NOMO-1 treated with DMSO at 0.1 percent for 48 hours (cell line): ENCODE results near the gene CEMP1.

Experiments
- DNase-seq: peaks from one replicate; lab custom pipeline; 2025; ENCODE audit not compliant: unreplicated experiment; lab: John Stamatoyannopoulos, UW

The CEMP1 gene

GRCh38 chr16:2520784-2521531, 10.2 kb downstream of the CEMP1 start:
- peak; percentile 19 for DNase-seq

GRCh38 chr16:2520097-2520783, 11.0 kb downstream of the CEMP1 start, which contains the start of gene AMDHD2:
Gene AMDHD2, plus strand, starts transcription at chr16:2520371. Its CDS starts 88 bp downstream, at chr16:2520459.
- DNase-seq, result peak; percentile 94

GRCh38 chr16:2519711-2520080, 11.5 kb downstream of the CEMP1 start:
- no peak for DNase-seq

DNA sequence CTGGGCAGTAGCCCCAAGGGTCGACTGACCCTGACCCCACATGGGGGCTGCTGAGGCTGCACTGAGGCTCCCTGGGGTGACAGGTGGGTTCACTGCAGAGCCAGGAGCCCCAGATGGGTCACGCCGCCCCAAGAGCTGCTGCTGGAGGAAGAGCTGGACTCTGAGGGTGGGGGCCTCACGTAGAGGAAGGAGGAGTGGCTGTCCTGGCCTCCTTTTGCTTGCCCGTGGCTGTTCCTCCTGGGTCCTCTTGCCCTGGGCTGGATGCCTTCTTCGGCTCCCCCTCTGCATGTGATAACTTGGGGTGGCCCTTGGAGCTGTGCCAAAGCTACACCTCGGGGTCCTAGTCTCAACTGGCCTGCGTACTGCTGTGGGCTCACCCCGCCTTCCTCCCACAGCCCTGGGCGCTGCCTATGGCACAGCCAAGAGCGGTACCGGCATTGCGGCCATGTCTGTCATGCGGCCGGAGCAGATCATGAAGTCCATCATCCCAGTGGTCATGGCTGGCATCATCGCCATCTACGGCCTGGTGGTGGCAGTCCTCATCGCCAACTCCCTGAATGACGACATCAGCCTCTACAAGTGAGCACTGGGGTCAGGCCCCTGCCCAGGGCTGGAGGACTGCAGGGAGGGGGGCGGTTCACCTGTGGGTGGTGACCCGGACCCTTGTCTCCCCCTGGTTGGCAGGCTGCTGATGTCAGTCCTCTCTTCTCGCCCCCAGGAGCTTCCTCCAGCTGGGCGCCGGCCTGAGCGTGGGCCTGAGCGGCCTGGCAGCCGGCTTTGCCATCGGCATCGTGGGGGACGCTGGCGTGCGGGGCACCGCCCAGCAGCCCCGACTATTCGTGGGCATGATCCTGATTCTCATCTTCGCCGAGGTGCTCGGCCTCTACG, 12.1 kb downstream of the CEMP1 start:
- no peak for DNase-seq

- no peak for DNase-seq
Measured at GRCh38 chr16:2517954-2518605, 13.1 kb downstream of the CEMP1 start.

DNA sequence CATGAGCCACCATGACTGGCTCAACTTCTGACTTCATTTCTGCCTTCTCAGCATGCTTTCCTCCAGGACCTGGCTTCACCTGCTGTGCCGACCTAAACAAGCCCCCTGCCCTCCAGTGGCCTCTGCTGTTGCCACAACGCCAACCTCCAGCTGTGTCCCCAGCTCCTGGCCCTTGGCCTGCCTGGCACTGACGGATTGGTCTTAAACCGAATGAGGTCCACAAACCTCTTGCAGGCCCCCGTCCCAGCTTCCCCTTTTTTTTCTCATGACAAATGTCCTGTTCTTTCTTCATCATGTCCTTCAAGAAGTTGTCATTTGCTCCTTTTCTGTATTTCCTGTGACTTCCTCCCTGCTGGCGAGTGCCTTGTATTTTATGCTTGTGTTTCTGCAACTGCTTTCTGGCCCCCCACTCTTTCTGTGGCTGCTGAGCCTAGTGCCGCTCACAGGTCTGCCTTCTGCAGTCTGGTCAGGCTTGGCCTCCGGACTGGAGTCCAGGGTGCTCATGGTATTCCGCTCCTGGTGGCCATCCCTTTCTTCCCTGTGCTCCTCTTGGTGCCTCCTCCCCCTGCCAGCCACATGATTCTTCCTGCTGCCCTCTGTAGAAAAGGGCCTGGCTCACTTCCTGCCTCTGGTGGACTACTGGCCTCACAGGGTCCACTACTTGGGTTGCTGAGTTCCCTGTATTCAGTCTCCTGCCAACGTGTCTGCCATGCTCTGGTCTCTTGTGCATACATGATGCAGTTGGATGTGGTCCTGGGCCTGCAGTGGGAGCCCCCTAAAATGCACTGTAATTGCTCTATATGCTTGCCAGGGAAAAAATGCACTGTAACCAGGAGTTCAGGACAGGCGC, 14.6 kb downstream of the CEMP1 start:
- DNase-seq, result peak; percentile 92

- peak; percentile 60 for DNase-seq
Measured at GRCh38 chr16:2515180-2515851, 15.9 kb downstream of the CEMP1 start.

DNA sequence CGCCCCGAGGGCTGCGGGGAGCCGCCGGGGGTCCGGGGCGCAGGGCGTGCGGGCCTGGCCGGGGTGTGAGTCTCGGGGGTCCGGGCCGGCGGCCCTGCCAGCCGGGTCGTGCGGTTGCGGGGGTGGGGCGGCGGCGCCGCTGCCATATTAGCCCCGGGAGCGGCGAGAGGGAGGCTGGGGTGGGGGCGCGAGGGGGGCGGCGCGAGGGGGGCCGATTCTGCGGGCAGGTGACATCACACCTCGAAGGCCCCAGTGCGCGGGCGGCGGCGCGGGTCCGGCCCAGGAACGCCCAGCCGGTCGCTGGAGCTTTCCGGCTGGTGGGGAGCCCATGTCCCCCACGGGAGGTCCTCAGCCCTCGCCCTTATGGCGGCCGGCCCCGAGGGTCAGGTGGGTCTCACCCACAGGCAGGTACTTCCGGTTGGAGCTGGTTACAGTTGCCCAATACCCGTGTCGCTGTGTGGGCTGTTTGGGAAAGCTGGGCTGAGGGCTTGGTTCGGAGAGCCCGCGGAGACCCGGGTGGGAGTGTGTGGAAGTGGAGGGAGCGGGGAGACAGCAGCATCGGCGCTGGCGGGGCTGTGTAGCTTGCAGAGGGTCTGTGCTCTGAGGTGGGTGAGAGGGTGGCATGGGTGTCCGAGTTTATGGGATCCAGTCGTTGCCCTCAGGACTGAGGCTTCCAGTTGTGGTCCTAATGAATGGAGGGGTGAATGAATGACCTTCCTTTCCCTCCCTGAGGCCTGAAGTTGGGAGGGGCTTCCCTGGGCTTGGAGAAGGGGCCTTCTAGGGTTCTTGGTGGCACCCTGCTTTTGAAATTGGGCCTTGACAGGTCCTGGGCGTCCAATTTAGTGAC, 16.7 kb downstream of the CEMP1 start:
- DNase-seq, result peak; percentile 2

GRCh38 chr16:2513405-2514332, 17.5 kb downstream of the CEMP1 start, which contains the start of gene ATP6V0C:
Gene ATP6V0C, plus strand, starts transcription at chr16:2513952. Its CDS starts 152 bp downstream, at chr16:2514104.
- peak; percentile 81 for DNase-seq

DNA sequence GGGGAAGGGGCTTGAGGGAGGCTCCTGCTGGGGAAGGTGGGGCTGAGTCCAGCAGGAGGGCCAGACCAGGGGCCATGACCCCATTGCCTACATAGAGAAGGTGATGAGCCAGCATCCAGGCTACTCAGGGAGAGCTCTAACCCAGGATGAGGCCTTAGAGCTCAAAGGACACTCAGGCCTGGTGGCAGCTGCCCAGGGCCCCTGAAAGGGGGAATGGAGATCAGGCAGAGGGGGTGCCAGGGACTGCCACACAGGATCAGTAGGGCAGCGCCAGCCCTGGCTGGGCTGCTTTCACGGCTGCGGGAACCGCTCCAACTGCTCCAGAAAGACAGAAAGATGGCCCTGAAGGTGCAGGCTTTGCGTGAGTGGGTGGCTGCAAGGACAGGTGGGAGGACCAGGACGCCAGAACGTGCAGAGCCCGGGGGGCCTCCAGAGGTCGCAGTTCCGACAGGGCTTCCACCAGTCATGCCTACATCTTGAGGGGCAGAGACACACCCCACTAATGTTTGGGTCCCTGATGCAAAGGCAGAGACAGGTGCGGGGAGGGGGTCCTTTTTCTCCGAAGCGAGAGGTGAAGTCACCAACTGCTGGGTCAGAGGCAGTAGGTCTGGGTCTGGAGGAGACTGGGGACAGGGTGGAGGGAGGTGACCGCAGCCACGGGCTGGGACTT, 18.3 kb downstream of the CEMP1 start:
- DNase-seq, result no peak

- no peak for DNase-seq
Measured at GRCh38 chr16:2511996-2512734, 19.0 kb downstream of the CEMP1 start.

- no peak for DNase-seq
Measured at GRCh38 chr16:2511128-2511800, 19.9 kb downstream of the CEMP1 start.

DNA sequence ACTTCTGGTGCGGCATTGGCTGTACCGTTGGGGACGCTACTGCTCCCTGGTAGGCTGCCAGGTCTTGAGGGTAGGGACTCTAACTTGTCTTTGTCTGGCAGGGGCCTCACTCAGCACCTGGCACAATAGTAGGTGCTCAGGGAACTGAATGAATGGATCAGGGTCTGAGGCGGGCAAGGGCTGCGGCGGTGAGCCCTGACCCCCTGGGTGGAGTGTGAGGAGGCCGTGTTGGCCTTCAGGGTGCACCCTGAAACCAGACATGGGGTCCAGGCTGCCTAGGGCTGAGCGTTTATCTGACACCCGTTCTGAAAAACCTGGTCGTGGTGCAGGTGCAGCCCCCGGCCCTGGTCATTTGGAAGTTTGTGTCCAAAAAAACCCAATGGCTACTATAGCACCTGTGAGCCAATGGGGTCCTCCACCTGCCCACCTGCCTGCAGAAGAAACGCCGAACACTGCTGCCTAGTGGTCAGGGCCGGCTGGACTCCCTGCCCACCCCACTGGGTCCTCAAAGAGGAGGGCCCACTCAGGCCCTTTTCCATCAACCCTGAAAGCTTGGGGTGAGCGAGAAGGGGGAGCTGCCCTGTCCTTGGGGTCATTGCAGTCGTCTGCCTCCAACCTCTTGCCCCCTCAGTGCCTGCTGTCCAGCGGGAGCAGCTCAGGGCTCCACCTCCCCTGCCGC, 22.3 kb downstream of the CEMP1 start:
- DNase-seq, result no peak

DNA sequence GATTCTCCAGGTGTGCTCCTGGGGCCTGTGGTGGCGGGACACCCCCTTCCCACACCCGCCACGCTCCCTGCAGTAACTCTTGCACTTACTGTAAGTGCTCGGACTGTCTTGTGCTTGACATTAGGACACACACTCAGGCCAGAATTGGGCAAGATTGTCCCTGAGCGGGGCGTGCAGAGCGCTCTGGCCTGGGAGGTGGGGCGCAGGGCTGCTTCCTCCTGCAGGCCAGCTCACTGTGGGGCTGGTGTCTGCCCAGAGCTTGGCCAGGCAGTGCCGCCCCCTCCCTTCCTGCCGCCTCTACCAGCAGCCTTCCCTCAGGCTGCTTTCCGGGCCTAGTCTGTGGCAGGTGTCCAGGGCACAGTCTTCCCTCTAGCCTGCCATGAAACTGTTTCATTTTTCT, 23.5 kb downstream of the CEMP1 start:
- peak; percentile 58 for DNase-seq

- DNase-seq, result peak; percentile 84
Measured at GRCh38 chr16:2507052-2507659, 24.1 kb downstream of the CEMP1 start.
